ENCODE data around the gene ZBED4. TPM values are rescaled to one million over a fixed set of nuclear protein-coding genes. Genes with fewer than 3 reads are reported as not detected.
A peak's percentile ranks its signal among the peaks of the same experiment; 100 is the strongest.

The ZBED4 gene
- total RNA-seq, 1 donor from 2014 or later = 17.3 TPM

GRCh38 chr22:49810363-49811019 lies 43.2 kb upstream of the ZBED4 start:
- Mint-ChIP-seq H3K27ac (ENCODE audit: unreplicated experiment) (peak overlapping the region; percentile 19), H3K36me3 (ENCODE audit: unreplicated experiment) (peaks cover 27% of the 10 kb centered on the region), H3K4me3 (ENCODE audit: unreplicated experiment) (no peak overlapping the region), H3K4me1 (ENCODE audit: unreplicated experiment) (peaks cover 32% of the 10 kb centered on the region), H3K9me3 (ENCODE audit: unreplicated experiment) (no peaks in the 10 kb centered on the region), H3K27me3 (ENCODE audit: unreplicated experiment) (no peaks in the 10 kb centered on the region)
- DNase-seq (ENCODE audit: extremely low spot score, unreplicated experiment) = no peak
- TF ChIP-seq, protein P1, sequence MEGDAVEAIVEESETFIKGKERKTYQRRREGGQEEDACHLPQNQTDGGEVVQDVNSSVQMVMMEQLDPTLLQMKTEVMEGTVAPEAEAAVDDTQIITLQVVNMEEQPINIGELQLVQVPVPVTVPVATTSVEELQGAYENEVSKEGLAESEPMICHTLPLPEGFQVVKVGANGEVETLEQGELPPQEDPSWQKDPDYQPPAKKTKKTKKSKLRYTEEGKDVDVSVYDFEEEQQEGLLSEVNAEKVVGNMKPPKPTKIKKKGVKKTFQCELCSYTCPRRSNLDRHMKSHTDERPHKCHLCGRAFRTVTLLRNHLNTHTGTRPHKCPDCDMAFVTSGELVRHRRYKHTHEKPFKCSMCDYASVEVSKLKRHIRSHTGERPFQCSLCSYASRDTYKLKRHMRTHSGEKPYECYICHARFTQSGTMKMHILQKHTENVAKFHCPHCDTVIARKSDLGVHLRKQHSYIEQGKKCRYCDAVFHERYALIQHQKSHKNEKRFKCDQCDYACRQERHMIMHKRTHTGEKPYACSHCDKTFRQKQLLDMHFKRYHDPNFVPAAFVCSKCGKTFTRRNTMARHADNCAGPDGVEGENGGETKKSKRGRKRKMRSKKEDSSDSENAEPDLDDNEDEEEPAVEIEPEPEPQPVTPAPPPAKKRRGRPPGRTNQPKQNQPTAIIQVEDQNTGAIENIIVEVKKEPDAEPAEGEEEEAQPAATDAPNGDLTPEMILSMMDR (IDR thresholded peaks at IDR 0.05) = no peak

DNA sequence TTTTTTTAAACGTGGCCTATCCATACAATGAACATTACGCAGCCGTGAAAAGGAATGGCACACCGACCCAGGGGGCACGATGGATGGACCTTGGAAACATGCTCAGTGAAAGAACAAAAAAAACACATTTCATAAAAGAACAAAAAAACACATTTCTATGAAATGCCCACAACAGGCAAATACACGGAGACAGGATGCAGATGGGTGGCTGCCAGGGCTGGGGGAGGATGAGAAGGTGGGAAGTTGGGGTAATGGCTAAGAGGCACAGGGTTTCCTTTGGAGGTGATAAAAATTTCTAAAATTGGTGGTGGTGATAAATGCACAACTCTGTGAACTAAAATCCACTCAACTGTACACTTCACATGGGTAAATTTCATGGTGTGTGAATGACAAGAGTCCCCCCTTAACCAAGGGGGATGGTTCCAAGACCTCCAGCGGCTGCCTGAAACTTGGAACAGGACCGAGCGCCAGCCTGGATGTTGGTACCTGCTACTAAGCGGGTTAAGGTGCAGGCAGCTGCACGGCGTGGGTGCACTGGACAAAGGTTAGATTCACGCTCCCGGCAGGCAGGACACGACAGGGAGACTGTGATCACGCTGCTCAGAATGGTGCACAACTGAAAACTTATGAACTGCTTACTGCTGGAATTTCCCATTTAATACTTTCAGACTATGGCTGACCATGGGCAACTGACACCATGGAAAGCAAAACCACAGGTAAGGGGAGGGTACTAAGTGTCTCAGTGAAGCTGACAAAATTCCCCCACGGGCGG lies 42.4 kb upstream of the ZBED4 start:
- Mint-ChIP-seq H3K27me3 (ENCODE audit: unreplicated experiment) (no peaks in the 10 kb centered on the region), H3K9me3 (ENCODE audit: unreplicated experiment) (no peaks in the 10 kb centered on the region), H3K4me3 (ENCODE audit: unreplicated experiment) (no peak overlapping the region), H3K4me1 (ENCODE audit: unreplicated experiment) (peaks cover 30% of the 10 kb centered on the region), H3K27ac (ENCODE audit: unreplicated experiment) (peak overlapping the region; percentile 19), H3K36me3 (ENCODE audit: unreplicated experiment) (peaks cover 30% of the 10 kb centered on the region)
- TF ChIP-seq, protein P1 (IDR thresholded peaks at IDR 0.05) = no peak
- no peak for DNase-seq (ENCODE audit: extremely low spot score, unreplicated experiment)

GRCh38 chr22:49812838-49813237 lies 40.8 kb upstream of the ZBED4 start:
- DNase-seq (ENCODE audit: extremely low spot score, unreplicated experiment) = no peak
- H3K4me3 Mint-ChIP-seq (ENCODE audit: unreplicated experiment) = no peak overlapping the region
- no peaks in the 10 kb centered on the region for H3K9me3 Mint-ChIP-seq (ENCODE audit: unreplicated experiment)
- TF ChIP-seq, protein P1 (IDR thresholded peaks at IDR 0.05) = no peak
- H3K27ac Mint-ChIP-seq (ENCODE audit: unreplicated experiment) = no peak overlapping the region
- H3K36me3 Mint-ChIP-seq (ENCODE audit: unreplicated experiment) = peaks cover 32% of the 10 kb centered on the region
- H3K27me3 Mint-ChIP-seq (ENCODE audit: unreplicated experiment) = no peaks in the 10 kb centered on the region
- H3K4me1 Mint-ChIP-seq (ENCODE audit: unreplicated experiment) = peaks cover 32% of the 10 kb centered on the region

DNA sequence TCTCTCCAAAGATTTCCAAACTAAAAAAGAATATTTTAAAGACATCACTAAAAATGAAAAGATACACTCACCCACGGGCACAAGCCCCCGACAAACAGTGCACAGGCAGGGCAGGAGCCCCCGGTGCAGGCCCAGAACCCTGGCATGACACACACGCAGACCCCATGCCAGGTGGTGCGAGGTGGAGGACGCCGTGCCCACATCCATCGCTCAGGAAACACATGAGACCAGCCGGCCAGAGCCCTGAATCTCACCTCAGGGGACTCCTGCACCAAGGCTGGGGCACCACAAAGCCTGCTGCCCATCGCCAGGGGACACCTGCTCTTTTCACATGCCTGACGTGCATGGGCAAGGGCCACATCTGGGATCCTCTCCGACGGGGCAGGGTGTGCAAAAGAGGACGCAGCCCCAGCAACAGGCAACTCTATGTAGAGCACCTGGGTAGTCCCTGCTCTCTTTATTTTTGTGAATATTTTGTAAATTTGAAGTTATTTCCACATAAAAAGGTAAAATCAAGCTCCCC lies 39.4 kb upstream of the ZBED4 start:
- Mint-ChIP-seq H3K4me3 (ENCODE audit: unreplicated experiment) (no peak overlapping the region), H3K4me1 (ENCODE audit: unreplicated experiment) (peaks cover 29% of the 10 kb centered on the region), H3K36me3 (ENCODE audit: unreplicated experiment) (peaks cover 42% of the 10 kb centered on the region), H3K27ac (ENCODE audit: unreplicated experiment) (no peak overlapping the region), H3K27me3 (ENCODE audit: unreplicated experiment) (no peaks in the 10 kb centered on the region), H3K9me3 (ENCODE audit: unreplicated experiment) (no peaks in the 10 kb centered on the region)
- DNase-seq (ENCODE audit: extremely low spot score, unreplicated experiment) = no peak
- TF ChIP-seq, protein P1 (IDR thresholded peaks at IDR 0.05) = no peak

DNA sequence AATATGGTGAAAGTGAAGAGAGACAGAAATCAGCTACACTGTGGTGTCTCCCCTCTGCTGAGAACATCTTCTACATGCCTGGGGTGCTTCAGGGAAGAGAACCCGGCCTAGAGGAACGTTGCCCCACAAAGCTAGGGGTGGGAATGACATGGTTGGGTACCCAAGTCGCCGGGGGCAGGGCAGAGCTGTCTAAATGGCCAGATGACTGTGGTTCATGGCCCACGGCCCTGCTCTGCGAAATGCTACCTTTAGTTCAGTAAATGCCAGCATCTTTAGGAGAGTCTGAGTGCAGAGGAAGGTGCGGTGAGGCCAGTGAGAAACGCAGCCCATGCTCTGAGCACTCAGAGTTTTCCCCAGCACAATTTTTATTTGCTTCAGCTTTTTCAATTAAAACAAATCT lies 38.8 kb upstream of the ZBED4 start:
- Mint-ChIP-seq H3K27me3 (ENCODE audit: unreplicated experiment) (no peaks in the 10 kb centered on the region), H3K4me3 (ENCODE audit: unreplicated experiment) (no peak overlapping the region), H3K9me3 (ENCODE audit: unreplicated experiment) (no peaks in the 10 kb centered on the region), H3K36me3 (ENCODE audit: unreplicated experiment) (peaks cover 42% of the 10 kb centered on the region), H3K4me1 (ENCODE audit: unreplicated experiment) (peaks cover 26% of the 10 kb centered on the region), H3K27ac (ENCODE audit: unreplicated experiment) (no peak overlapping the region)
- TF ChIP-seq, protein P1 (IDR thresholded peaks at IDR 0.05) = no peak
- no peak for DNase-seq (ENCODE audit: extremely low spot score, unreplicated experiment)
